ENCODE data around the gene RNF138.

Gene RNF138

GRCh38 chr18:32091724-32092421 lies at the start of gene RNF138:
Gene RNF138, plus strand, starts transcription at chr18:32091874. Its CDS starts 903 bp downstream, at chr18:32092777.
- Histone ChIP-seq H3K9me2 (replicated peaks; ENCODE audit: low read depth, low read length) (no peaks in the 10 kb centered on the region), H3K9me3 (ENCODE audit: insufficient read depth, low read depth, low read length) (no peaks in the 10 kb centered on the region), H4K20me1 (ENCODE audit: insufficient read depth, low read length, poor library complexity, severe bottlenecking) (peaks cover 44% of the 10 kb centered on the region), H3K4me2 (ENCODE audit: low read depth, low read length, poor library complexity, severe bottlenecking) (peak within 1 kb of the TSS; percentile 100), H3K27me3 (ENCODE audit: insufficient read depth, low read length, poor library complexity, severe bottlenecking) (no peaks in the 10 kb centered on the region), H3F3A (ENCODE audit: low read depth) (no peaks in the 10 kb centered on the region), H3K36me3 (ENCODE audit: insufficient read depth, low read length) (peaks cover 16% of the 10 kb centered on the region; the same call in 1 of the 2 replicates), H3K9ac (ENCODE audit: low read depth, low read length, poor library complexity, severe bottlenecking) (peak within 1 kb of the TSS; percentile 96), H2AFZ (ENCODE audit: low read length) (peak within 1 kb of the TSS; percentile 87), H3K4me3 (ENCODE audit: low read length, poor library complexity, severe bottlenecking) (peak within 1 kb of the TSS; percentile 98), H3K4me1 (ENCODE audit: insufficient read depth, low read length, poor library complexity, severe bottlenecking) (peaks cover 30% of the 10 kb centered on the region), H3K79me2 (ENCODE audit: insufficient read depth, low read length) (peaks cover 49% of the 10 kb centered on the region)
- TF ChIP-seq CTCF (conservative IDR thresholded peaks at IDR 0.05; ENCODE audit: low read length), result no peak
- no peak for TF ChIP-seq EZH2phosphoT487 (IDR thresholded peaks at IDR 0.05; ENCODE audit: borderline replicate concordance)

- H3K9me2 ChIP-seq (replicated peaks; ENCODE audit: low read depth, low read length), result no peaks in the 10 kb centered on the region
- H3K9me3 ChIP-seq (ENCODE audit: insufficient read depth, low read depth, low read length), result no peaks in the 10 kb centered on the region
- TF ChIP-seq EZH2phosphoT487 (IDR thresholded peaks at IDR 0.05; ENCODE audit: borderline replicate concordance), result no peak
- TF ChIP-seq CTCF (conservative IDR thresholded peaks at IDR 0.05; ENCODE audit: low read length), result no peak
- H4K20me1 ChIP-seq (ENCODE audit: insufficient read depth, low read length, poor library complexity, severe bottlenecking), result no peaks in the 10 kb centered on the region
- H3K9ac ChIP-seq (ENCODE audit: low read depth, low read length, poor library complexity, severe bottlenecking), result peak overlapping the region; percentile 45
- no peak overlapping the region for H3K4me3 ChIP-seq (ENCODE audit: low read length, poor library complexity, severe bottlenecking)
- peaks cover 3% of the 10 kb centered on the region; the same call in 1 of the 2 replicates for H3K79me2 ChIP-seq (ENCODE audit: insufficient read depth, low read length)
- H3K4me2 ChIP-seq (ENCODE audit: low read depth, low read length, poor library complexity, severe bottlenecking), result peak overlapping the region; percentile 84
- H3F3A ChIP-seq (ENCODE audit: low read depth), result peaks cover 9% of the 10 kb centered on the region
- H3K36me3 ChIP-seq (ENCODE audit: insufficient read depth, low read length), result peaks cover 41% of the 10 kb centered on the region
- H3K27me3 ChIP-seq (ENCODE audit: insufficient read depth, low read length, poor library complexity, severe bottlenecking), result no peaks in the 10 kb centered on the region
- peaks cover 28% of the 10 kb centered on the region for H3K4me1 ChIP-seq (ENCODE audit: insufficient read depth, low read length, poor library complexity, severe bottlenecking)
- H2AFZ ChIP-seq (ENCODE audit: low read length), result no peak overlapping the region
Measured at GRCh38 chr18:32042337-32042736, 49.3 kb upstream of the RNF138 start.

GRCh38 chr18:32048507-32049091 lies 43.1 kb upstream of the RNF138 start:
- peak overlapping the region; percentile 81 for H3K4me2 ChIP-seq (ENCODE audit: low read depth, low read length, poor library complexity, severe bottlenecking)
- peaks cover 28% of the 10 kb centered on the region for H3K4me1 ChIP-seq (ENCODE audit: insufficient read depth, low read length, poor library complexity, severe bottlenecking)
- peaks cover 4% of the 10 kb centered on the region for H4K20me1 ChIP-seq (ENCODE audit: insufficient read depth, low read length, poor library complexity, severe bottlenecking)
- TF ChIP-seq EZH2phosphoT487 (IDR thresholded peaks at IDR 0.05; ENCODE audit: borderline replicate concordance), result no peak
- no peak for TF ChIP-seq CTCF (conservative IDR thresholded peaks at IDR 0.05; ENCODE audit: low read length)
- H2AFZ ChIP-seq (ENCODE audit: low read length), result no peak overlapping the region
- H3K9ac ChIP-seq (ENCODE audit: low read depth, low read length, poor library complexity, severe bottlenecking), result peak overlapping the region; percentile 46
- no peaks in the 10 kb centered on the region for H3K9me3 ChIP-seq (ENCODE audit: insufficient read depth, low read depth, low read length)
- H3K4me3 ChIP-seq (ENCODE audit: low read length, poor library complexity, severe bottlenecking), result peak overlapping the region; percentile 55
- H3F3A ChIP-seq (ENCODE audit: low read depth), result peaks cover 6% of the 10 kb centered on the region; the same call in 1 of the 2 replicates
- no peaks in the 10 kb centered on the region for H3K9me2 ChIP-seq (replicated peaks; ENCODE audit: low read depth, low read length)
- peaks cover 25% of the 10 kb centered on the region; the same call in 1 of the 2 replicates for H3K36me3 ChIP-seq (ENCODE audit: insufficient read depth, low read length)
- H3K27me3 ChIP-seq (ENCODE audit: insufficient read depth, low read length, poor library complexity, severe bottlenecking), result no peaks in the 10 kb centered on the region
- H3K79me2 ChIP-seq (ENCODE audit: insufficient read depth, low read length), result peaks cover 5% of the 10 kb centered on the region; the same call in 1 of the 2 replicates
